GM12878 (cell line): ENCODE results near the gene TPM4. TPM values are rescaled to one million over a fixed set of nuclear protein-coding genes. Genes with fewer than 3 reads are reported as not detected.
A peak's percentile ranks its signal among the peaks of the same experiment; 100 is the strongest.

Experiments used
- ASH2L ChIP-seq: fragments of 300-600, 200-600 bp; sonication (generic); IDR thresholded peaks from 2 replicates; pipeline ENCODE4 v1.6.1; 2017; ENCODE audit warnings: low read depth, mild to moderate bottlenecking, borderline replicate concordance
- ATF3 ChIP-seq: IDR thresholded peaks from 2 replicates; pipeline ENCODE4 v1.6.1; 2011; ENCODE audit warnings: low read depth, mild to moderate bottlenecking, low read length, moderate library complexity, borderline replicate concordance; ENCODE audit errors: extremely low read depth
- BMI1 ChIP-seq: fragments of 450-650 bp; IDR thresholded peaks from 2 replicates; pipeline ENCODE4 v1.6.1; 2016; ENCODE audit warnings: mild to moderate bottlenecking, moderate library complexity, borderline replicate concordance
- DPF2 ChIP-seq: fragments of 450-650 bp; IDR thresholded peaks from 2 replicates; pipeline ENCODE4 v1.6.1; 2017; ENCODE audit warnings: mild to moderate bottlenecking
- E2F8 ChIP-seq: fragments of 450-650 bp; IDR thresholded peaks from 2 replicates; pipeline ENCODE4 v1.6.1; 2018; ENCODE audit warnings: mild to moderate bottlenecking, low read depth, moderate library complexity; ENCODE audit not compliant: partially characterized antibody
- EZH2 ChIP-seq: IDR thresholded peaks from 2 replicates; pipeline ENCODE4 v1.6.1; 2012; ENCODE audit warnings: low read depth, mild to moderate bottlenecking, control low read depth, inconsistent platforms, low read length, borderline replicate concordance; ENCODE audit not compliant: control insufficient read depth
- FOXK2 ChIP-seq: fragments of 450-650 bp; IDR thresholded peaks from 2 replicates; pipeline ENCODE4 v1.6.1; 2017; ENCODE audit warnings: mild to moderate bottlenecking, moderate library complexity
- GABPA ChIP-seq: IDR thresholded peaks from 2 replicates; pipeline ENCODE4 v1.6.1; 2014; ENCODE audit warnings: antibody characterized with exemption, low read depth, mild to moderate bottlenecking, inconsistent platforms
- GATAD2B ChIP-seq: fragments of 450-650 bp; conservative IDR thresholded peaks from 2 replicates; pipeline ENCODE4 v1.6.1; 2017; ENCODE audit warnings: low read depth, mild to moderate bottlenecking, moderate library complexity
- HDAC6 ChIP-seq: fragments of 200-600 bp; sonication (generic); IDR thresholded peaks from one replicate; pipeline ENCODE4 v1.8.0; 2017; ENCODE audit warnings: antibody characterized with exemption; ENCODE audit not compliant: unreplicated experiment
- IRF3 ChIP-seq: fragments of 450-650 bp; IDR thresholded peaks from 2 replicates; pipeline ENCODE4 v1.6.1; 2014; ENCODE audit warnings: mild to moderate bottlenecking
- KAT2A ChIP-seq: conservative IDR thresholded peaks from 2 replicates; pipeline ENCODE4 v1.6.1; 2011; ENCODE audit warnings: low read depth, low read length; ENCODE audit not compliant: control insufficient read depth
- KDM1A ChIP-seq: fragments of 200-600 bp; sonication (generic); IDR thresholded peaks from 2 replicates; pipeline ENCODE4 v1.6.1; 2016; ENCODE audit warnings: borderline replicate concordance
- MTA3 ChIP-seq: IDR thresholded peaks from 2 replicates; pipeline ENCODE4 v1.6.1; 2012; ENCODE audit warnings: low read length, inconsistent platforms, borderline replicate concordance
- NR2F1 ChIP-seq: fragments of 450-650 bp; conservative IDR thresholded peaks from 2 replicates; pipeline ENCODE4 v1.6.1; 2017; ENCODE audit warnings: mild to moderate bottlenecking
- PKNOX1 ChIP-seq: fragments of 450-650 bp; IDR thresholded peaks from 2 replicates; pipeline ENCODE4 v1.6.1; 2016; ENCODE audit warnings: mild to moderate bottlenecking
- PML ChIP-seq: IDR thresholded peaks from 2 replicates; pipeline ENCODE4 v1.6.1; 2012; ENCODE audit warnings: low read length, inconsistent platforms
- SIN3A ChIP-seq: IDR thresholded peaks from 2 replicates; pipeline ENCODE4 v1.6.1; 2012; ENCODE audit warnings: low read depth, low read length, improper control_type of control experiment
- SRF ChIP-seq, 2 experiments: IDR thresholded peaks; 2 replicates each; pipeline ENCODE4 v1.6.1; 2011; ENCODE audit warnings: low read depth in 2 of 2, low read length in 2 of 2, mild to moderate bottlenecking in 1 of 2, moderate library complexity in 1 of 2
- TCF3 ChIP-seq: IDR thresholded peaks from 2 replicates; pipeline ENCODE4 v1.6.1; 2012; ENCODE audit warnings: low read depth, mild to moderate bottlenecking, low read length, borderline replicate concordance; ENCODE audit not compliant: insufficient read depth
- USF2 ChIP-seq: IDR thresholded peaks from 2 replicates; pipeline ENCODE4 v1.6.1; 2011; ENCODE audit warnings: low read depth, low read length, improper control_type of control experiment, borderline replicate concordance
- ZZZ3 ChIP-seq: IDR thresholded peaks from 2 replicates; pipeline ENCODE4 v1.6.1; 2011; ENCODE audit warnings: low read depth; ENCODE audit not compliant: control insufficient read depth, insufficient read length
- polyA plus RNA-seq, 11 experiments: library from polyadenylated mRNA; depleted of rRNA in 4 of 11; unstranded in 6 of 11; stranded (reverse) in 5 of 11; fragments of >200 nt; fragmentation: Nextera tagmentation in 4 of 11; fragmentation: Illumina TruSeq in 1 of 11; extraction: Ambion mirVana in 4 of 11; extraction: Trizol in 1 of 11; gene quantifications; 1 replicate in 1 of 11; 2 replicates in 10 of 11; pipeline versions ENCODE4 v1.2.1 to v1.2.3, GENCODE V29; 2011 to 2016; ENCODE audit warnings: inconsistent platforms in 2 of 11, missing spikeins in 2 of 11, low read depth in 1 of 11
- total RNA-seq, 4 experiments: library from RNA; depleted of rRNA in 3 of 4; stranded (reverse); fragments of >200 nt in 3 of 4; fragmentation: Illumina TruSeq in 1 of 4; extraction: Trizol in 1 of 4; gene quantifications; 2 replicates each; pipeline versions ENCODE4 v1.2.1 to v1.2.3, GENCODE V29; 2013 to 2021

The TPM4 gene
- total and polyA plus RNA-seq, 10 of the 15 experiments (the other 5 are each of a cell fraction or from before 2014, with no cell fraction given), result 183 to 620 (median 407) TPM

GRCh38 chr19:16078759-16079707 lies 2.7 kb downstream of the TPM4 start (continued):
- TF ChIP-seq PKNOX1 (peak; percentile 80), SRF (IDR thresholded peaks at IDR 0.05; ENCODE audit: low read depth in 2 of 2, low read length in 2 of 2) (peak; percentile 91 to 99), KAT2A (no peak), USF2 (no peak), IRF3 (no peak), FOXK2 (no peak), ATF3 (no peak), SIN3A (peak; percentile 57; the same call in 1 of the 2 replicates), EZH2 (no peak), NR2F1 (no peak), E2F8 (no peak), BMI1 (0 out of 2 replicates have a peak, but pooled peaks have one; percentile 38), GATAD2B (no peak; the same call in 1 of the 2 replicates), DPF2 (peak; percentile 47), HDAC6 (no peak), MTA3 (peak; percentile 44; the same call in 1 of the 2 replicates), KDM1A (no peak), TCF3 (peak; percentile 71; the same call in 1 of the 2 replicates), GABPA (no peak), ASH2L (no peak), PML (peak; percentile 96), ZZZ3 (no peak)
